Calu3 (cell line): ENCODE measurements around the gene SORBS1. TPM values are rescaled to one million over a fixed set of nuclear protein-coding genes. Genes with fewer than 3 reads are reported as not detected.

Experiments used
- BruUV-seq: library from RNA; stranded (reverse); fragments of 400-500 nt; replicated peaks from 2 replicates; lab custom pipeline; 2021; lab: Mats Ljungman, UMichigan
- CTCF ChIA-PET: fragments of 300-600 bp; sonication (Branson Sonifier 250); formaldehyde crosslinking; loops from one replicate; lab custom pipeline; 2022; ENCODE audit warnings: antibody characterized with exemption; lab: Charles Lee
- DNase-seq: peaks from one replicate; pipeline ENCODE4 v3.0.0; 2022
- H3K27ac Mint-ChIP-seq: one replicate; pipeline ENCODE4 v1.8.0; 2022; ENCODE audit warnings: mixed read lengths; ENCODE audit not compliant: unreplicated experiment
- H3K27me3 Mint-ChIP-seq: one replicate; pipeline ENCODE4 v1.8.0; 2022; ENCODE audit warnings: mixed read lengths; ENCODE audit not compliant: unreplicated experiment
- H3K36me3 Mint-ChIP-seq: one replicate; pipeline ENCODE4 v1.8.0; 2022; ENCODE audit warnings: mild to moderate bottlenecking, moderate library complexity, mixed read lengths; ENCODE audit not compliant: insufficient read depth, unreplicated experiment
- H3K4me1 Mint-ChIP-seq: one replicate; pipeline ENCODE4 v1.8.0; 2022; ENCODE audit warnings: mild to moderate bottlenecking, low read depth, mixed read lengths; ENCODE audit not compliant: unreplicated experiment
- H3K4me3 Mint-ChIP-seq: one replicate; pipeline ENCODE4 v1.8.0; 2022; ENCODE audit warnings: mild to moderate bottlenecking, low read depth, moderate library complexity, mixed read lengths; ENCODE audit not compliant: unreplicated experiment
- H3K9me3 Mint-ChIP-seq: one replicate; pipeline ENCODE4 v1.8.0; 2022; ENCODE audit warnings: low read depth, mixed read lengths; ENCODE audit not compliant: unreplicated experiment
- intact Hi-C: fragments of 100-400 bp; cut with micrococcal nuclease; formaldehyde crosslinking; loops from one replicate; pipeline ENCODE4 v1.10.0; 2022; ENCODE audit not compliant: unreplicated experiment
- total RNA-seq: library from RNA; stranded (reverse); gene quantifications from 2 replicates; pipeline ENCODE4 v1.2.3, GENCODE V29; 2022
- TF ChIP-seq, protein P1 (sequence below): fragments of 200-600 bp; IDR thresholded peaks from one replicate; pipeline ENCODE4 v1.8.0; 2022; ENCODE audit warnings: antibody characterized with exemption; ENCODE audit not compliant: unreplicated experiment

Gene SORBS1
- total RNA-seq, 1 experiment from 2014 or later: 2.8 TPM

GRCh38 chr10:95532536-95532935 is 28.6 kb downstream of the SORBS1 start:
- Mint-ChIP-seq H3K9me3 (no peaks in the 10 kb centered on the region), H3K27me3 (peaks cover 11% of the 10 kb centered on the region), H3K36me3 (no peaks in the 10 kb centered on the region), H3K4me1 (peaks cover 6% of the 10 kb centered on the region), H3K4me3 (no peak overlapping the region), H3K27ac (no peak overlapping the region)
- no TSS peak for BruUV-seq
- DNase-seq: no peak
- CTCF ChIA-PET: no interaction called here
- TF ChIP-seq, protein P1, sequence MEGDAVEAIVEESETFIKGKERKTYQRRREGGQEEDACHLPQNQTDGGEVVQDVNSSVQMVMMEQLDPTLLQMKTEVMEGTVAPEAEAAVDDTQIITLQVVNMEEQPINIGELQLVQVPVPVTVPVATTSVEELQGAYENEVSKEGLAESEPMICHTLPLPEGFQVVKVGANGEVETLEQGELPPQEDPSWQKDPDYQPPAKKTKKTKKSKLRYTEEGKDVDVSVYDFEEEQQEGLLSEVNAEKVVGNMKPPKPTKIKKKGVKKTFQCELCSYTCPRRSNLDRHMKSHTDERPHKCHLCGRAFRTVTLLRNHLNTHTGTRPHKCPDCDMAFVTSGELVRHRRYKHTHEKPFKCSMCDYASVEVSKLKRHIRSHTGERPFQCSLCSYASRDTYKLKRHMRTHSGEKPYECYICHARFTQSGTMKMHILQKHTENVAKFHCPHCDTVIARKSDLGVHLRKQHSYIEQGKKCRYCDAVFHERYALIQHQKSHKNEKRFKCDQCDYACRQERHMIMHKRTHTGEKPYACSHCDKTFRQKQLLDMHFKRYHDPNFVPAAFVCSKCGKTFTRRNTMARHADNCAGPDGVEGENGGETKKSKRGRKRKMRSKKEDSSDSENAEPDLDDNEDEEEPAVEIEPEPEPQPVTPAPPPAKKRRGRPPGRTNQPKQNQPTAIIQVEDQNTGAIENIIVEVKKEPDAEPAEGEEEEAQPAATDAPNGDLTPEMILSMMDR: no peak
- intact Hi-C loops: no loop called here

DNA sequence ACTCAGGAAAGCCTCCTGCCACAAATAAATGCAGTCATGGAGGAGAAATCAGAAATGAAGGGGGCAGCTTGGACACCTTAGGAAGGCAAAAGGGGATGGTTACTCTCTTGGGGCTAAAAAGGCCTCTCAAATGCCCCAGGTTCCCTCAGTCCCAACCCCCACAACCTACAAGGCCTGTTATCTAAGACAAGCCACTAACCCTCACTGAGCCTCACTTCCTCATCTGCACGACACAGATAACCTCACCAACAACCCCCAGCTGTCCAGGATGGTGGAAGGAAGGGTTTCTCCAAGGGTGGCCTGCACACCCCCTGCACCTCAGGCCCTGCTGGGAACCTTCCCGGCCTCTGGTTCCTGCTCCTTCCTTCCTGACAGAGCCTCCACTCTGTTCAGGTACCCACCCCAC is 29.2 kb downstream of the SORBS1 start:
- no peak for DNase-seq
- Mint-ChIP-seq H3K36me3 (no peaks in the 10 kb centered on the region), H3K4me1 (peaks cover under 1% of the 10 kb centered on the region), H3K27ac (no peak overlapping the region), H3K4me3 (no peak overlapping the region), H3K9me3 (no peaks in the 10 kb centered on the region), H3K27me3 (peaks cover 11% of the 10 kb centered on the region)
- CTCF ChIA-PET: no interaction called here
- intact Hi-C loops: no loop called here
- BruUV-seq: no TSS peak
- TF ChIP-seq, protein P1: no peak

- intact Hi-C loops: no loop called here
- no peaks in the 10 kb centered on the region for H3K36me3 Mint-ChIP-seq
- H3K27me3 Mint-ChIP-seq: peaks cover 11% of the 10 kb centered on the region
- TF ChIP-seq, protein P1: no peak
- no peaks in the 10 kb centered on the region for H3K9me3 Mint-ChIP-seq
- no peak for DNase-seq
- no peak overlapping the region for H3K27ac Mint-ChIP-seq
- BruUV-seq: no TSS peak
- no peak overlapping the region for H3K4me3 Mint-ChIP-seq
- CTCF ChIA-PET: interaction anchor here (0.6 kb wide), 1 partner anchor 13 kb away, joined by 3 read pairs; no protein-coding TSS in a partner anchor
- no peaks in the 10 kb centered on the region for H3K4me1 Mint-ChIP-seq
These were observed 29.9 kb downstream of the SORBS1 start for GRCh38 chr10:95531058-95531809.

DNA sequence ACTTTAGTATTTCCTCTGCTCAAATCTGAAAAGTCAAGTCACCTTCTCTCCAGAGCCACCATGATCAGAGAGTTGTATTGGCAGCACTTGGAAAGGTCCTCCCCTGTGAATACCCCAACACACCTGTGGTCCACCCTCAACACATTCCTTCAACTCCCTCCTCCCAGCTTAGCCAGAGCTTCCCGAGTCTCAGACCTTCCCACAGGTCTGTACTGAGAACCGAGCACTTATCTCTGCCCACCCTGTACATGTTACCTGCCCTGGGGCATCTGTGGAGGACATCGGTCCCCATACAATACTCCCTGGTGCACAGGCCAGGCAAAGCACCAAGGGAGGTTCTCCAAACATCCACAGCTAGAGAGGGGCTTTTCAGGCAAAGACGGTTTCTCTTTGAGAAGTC is 30.6 kb downstream of the SORBS1 start:
- TF ChIP-seq, protein P1: no peak
- H3K9me3 Mint-ChIP-seq: no peaks in the 10 kb centered on the region
- peaks cover 11% of the 10 kb centered on the region for H3K27me3 Mint-ChIP-seq
- intact Hi-C loops: no loop called here
- no TSS peak for BruUV-seq
- DNase-seq: no peak
- CTCF ChIA-PET: interaction anchor here (0.6 kb wide), 1 partner anchor 14 kb away, joined by 3 read pairs; no protein-coding TSS in a partner anchor
- H3K4me1 Mint-ChIP-seq: no peaks in the 10 kb centered on the region
- H3K36me3 Mint-ChIP-seq: no peaks in the 10 kb centered on the region
- no peak overlapping the region for H3K27ac Mint-ChIP-seq
- no peak overlapping the region for H3K4me3 Mint-ChIP-seq
